RCC 7860 (cell line): ENCODE measurements around the gene SLC25A19.
"Not testable (repeated sequence)": the region's sequence is repeated elsewhere in the genome, so short reads cannot be mapped to it uniquely, and the experiment has no call there.

ENCODE experiments used
- DNase-seq: peaks from one replicate; pipeline ENCODE4 v3.0.0-alpha.2; 2015; ENCODE audit warnings: low spot score
- FAIRE-seq: peaks from 2 replicates; lab custom pipeline; 2012; peaks lifted over from hg19 to GRCh38; lab: Jason Lieb, UNC

The SLC25A19 gene

GRCh38 chr17:75301502-75302206 is 12.4 kb upstream of the SLC25A19 start:
- DNase-seq: no peak
- no peak for FAIRE-seq

- FAIRE-seq (no peak), DNase-seq (no peak)
These were observed 11.8 kb upstream of the SLC25A19 start for GRCh38 chr17:75301049-75301448.

GRCh38 chr17:75300280-75300679 is 11.0 kb upstream of the SLC25A19 start:
- DNase-seq (no peak), FAIRE-seq (no peak)

GRCh38 chr17:75295201-75296158 is 6.2 kb upstream of the SLC25A19 start:
- no peak for DNase-seq

GRCh38 chr17:75292810-75293448 is 3.7 kb upstream of the SLC25A19 start:
- FAIRE-seq, DNase-seq: not testable (repeated sequence)

More at GRCh38 chr17:75295201-75296158, 6.2 kb upstream of the SLC25A19 start:
- FAIRE-seq: no peak

- no peak for FAIRE-seq
- DNase-seq: no peak
These were observed 652 bp upstream of the SLC25A19 start for GRCh38 chr17:75289832-75290337.

GRCh38 chr17:75288770-75289114 is 491 bp downstream of the SLC25A19 start:
- FAIRE-seq (no peak), DNase-seq (peak; percentile 10)

- no peak for DNase-seq
- no peak for FAIRE-seq
These were observed 874 bp downstream of the SLC25A19 start for GRCh38 chr17:75288359-75288758.

- DNase-seq (no peak), FAIRE-seq (no peak)
These were observed 2.0 kb downstream of the SLC25A19 start for GRCh38 chr17:75287221-75287620.

GRCh38 chr17:75285123-75285522 is 4.1 kb downstream of the SLC25A19 start:
- DNase-seq (no peak), FAIRE-seq (no peak)

- not testable (repeated sequence) for FAIRE-seq, DNase-seq
These were observed 9.0 kb downstream of the SLC25A19 start for GRCh38 chr17:75280189-75280588.

GRCh38 chr17:75277664-75278071 is 11.6 kb downstream of the SLC25A19 start:
- FAIRE-seq: no peak
- DNase-seq: no peak

- FAIRE-seq (no peak), DNase-seq (peak; percentile 60)
These were observed 15.1 kb downstream of the SLC25A19 start for GRCh38 chr17:75273977-75274708.

- DNase-seq (no peak), FAIRE-seq (no peak)
These were observed 16.4 kb downstream of the SLC25A19 start for GRCh38 chr17:75272848-75273184.

- FAIRE-seq (no peak), DNase-seq (no peak)
These were observed 17.0 kb downstream of the SLC25A19 start for GRCh38 chr17:75271955-75272847.

- FAIRE-seq: no peak
- peak; percentile 63 for DNase-seq
These were observed 17.8 kb downstream of the SLC25A19 start for GRCh38 chr17:75271233-75271954.

GRCh38 chr17:75270966-75271232 is 18.3 kb downstream of the SLC25A19 start, which contains the start of gene MIF4GD:
MIF4GD (minus strand) TSS chr17:75271231; CDS start chr17:75270195, 1,036 bp downstream.
- no peak for FAIRE-seq

GRCh38 chr17:75270218-75270965 is 18.8 kb downstream of the SLC25A19 start:
- peak; percentile 51 for DNase-seq
- no peak for FAIRE-seq

More at GRCh38 chr17:75270966-75271232, 18.3 kb downstream of the SLC25A19 start, which contains the start of gene MIF4GD:
- DNase-seq: no peak
